ENCODE results near the gene NFATC1. TPM values are rescaled to one million over a fixed set of nuclear protein-coding genes. Genes with fewer than 3 reads are reported as not detected.
"Not testable (repeated sequence)": the region's sequence is repeated elsewhere in the genome, so short reads cannot be mapped to it uniquely, and the experiment has no call there.

NFATC1 gene
- total and polyA plus RNA-seq, 9 donors, result 7.0 to 17.1 (median 12.6) TPM

- Histone ChIP-seq H3K27me3 (ENCODE audit: control insufficient read depth, insufficient read depth, low read length) (no peaks in the 10 kb centered on the region), H3K4me1 (ENCODE audit: control insufficient read depth, insufficient read depth, low read length) (peaks cover 14% of the 10 kb centered on the region), H3K36me3 (ENCODE audit: control insufficient read depth, insufficient read depth, low read length) (peaks cover 10% of the 10 kb centered on the region), H3K9me3 (replicated peaks; ENCODE audit: control insufficient read depth, low read depth, low read length) (peaks cover 17% of the 10 kb centered on the region), H3K4me3 (ENCODE audit: low read length) (no peak overlapping the region), H3K27ac (ENCODE audit: low read length) (no peak overlapping the region)
- no peak for DNase-seq
- WGBS (ENCODE audit: insufficient coverage), result no CpG with 5 or more reads among the region's 4 CpGs
Observed at GRCh38 chr18:79501006-79501405, 105.3 kb downstream of the NFATC1 start.

GRCh38 chr18:79502782-79503181 lies 107.1 kb downstream of the NFATC1 start:
- no peak overlapping the region for H3K27ac ChIP-seq (ENCODE audit: low read length)
- H3K9me3 ChIP-seq (replicated peaks; ENCODE audit: control insufficient read depth, low read depth, low read length), result peaks cover 12% of the 10 kb centered on the region
- H3K4me1 ChIP-seq (ENCODE audit: control insufficient read depth, insufficient read depth, low read length), result peaks cover 21% of the 10 kb centered on the region
- no peaks in the 10 kb centered on the region for H3K36me3 ChIP-seq (ENCODE audit: control insufficient read depth, insufficient read depth, low read length)
- no peaks in the 10 kb centered on the region for H3K27me3 ChIP-seq (ENCODE audit: control insufficient read depth, insufficient read depth, low read length)
- H3K4me3 ChIP-seq (ENCODE audit: low read length), result no peak overlapping the region
- 100% methylated on average over 1 of the region's 4 CpGs for WGBS (ENCODE audit: insufficient coverage)
- no peak for DNase-seq

DNA sequence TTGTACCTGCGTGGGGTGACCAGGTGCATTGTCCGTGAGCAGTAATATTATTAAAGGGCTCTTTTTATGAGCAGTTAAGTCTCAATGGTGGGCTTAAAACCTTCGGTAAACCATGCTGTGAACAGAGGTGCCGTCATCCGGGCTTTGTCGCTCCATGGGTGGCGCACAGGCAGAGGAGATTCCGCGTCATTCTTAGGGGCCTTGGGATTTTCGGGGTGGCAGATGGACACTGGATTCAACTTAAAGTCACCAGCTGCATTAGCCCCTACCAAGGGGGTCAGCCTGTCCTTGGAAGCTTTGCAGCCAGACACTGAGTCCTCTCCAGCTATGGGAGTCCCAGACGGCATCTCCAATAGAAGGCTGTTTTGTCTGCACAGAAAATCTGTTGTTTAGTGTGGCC lies 107.7 kb downstream of the NFATC1 start:
- H3K36me3 ChIP-seq (ENCODE audit: control insufficient read depth, insufficient read depth, low read length), result no peaks in the 10 kb centered on the region
- H3K27ac ChIP-seq (ENCODE audit: low read length), result no peak overlapping the region
- no peak overlapping the region for H3K4me3 ChIP-seq (ENCODE audit: low read length)
- 90% methylated on average over 10 of the region's 11 CpGs for WGBS (ENCODE audit: insufficient coverage)
- peaks cover 7% of the 10 kb centered on the region for H3K9me3 ChIP-seq (replicated peaks; ENCODE audit: control insufficient read depth, low read depth, low read length)
- H3K4me1 ChIP-seq (ENCODE audit: control insufficient read depth, insufficient read depth, low read length), result peaks cover 26% of the 10 kb centered on the region
- H3K27me3 ChIP-seq (ENCODE audit: control insufficient read depth, insufficient read depth, low read length), result no peaks in the 10 kb centered on the region
- DNase-seq, result no peak

- Histone ChIP-seq H3K4me1 (ENCODE audit: control insufficient read depth, insufficient read depth, low read length) (peaks cover 32% of the 10 kb centered on the region), H3K27ac (ENCODE audit: low read length) (no peak overlapping the region), H3K4me3 (ENCODE audit: low read length) (no peak overlapping the region), H3K27me3 (ENCODE audit: control insufficient read depth, insufficient read depth, low read length) (no peaks in the 10 kb centered on the region), H3K36me3 (ENCODE audit: control insufficient read depth, insufficient read depth, low read length) (peaks cover under 1% of the 10 kb centered on the region), H3K9me3 (replicated peaks; ENCODE audit: control insufficient read depth, low read depth, low read length) (peaks cover 1% of the 10 kb centered on the region)
- 96% methylated on average over 4 of the region's 12 CpGs for WGBS (ENCODE audit: insufficient coverage)
- no peak for DNase-seq
Observed at GRCh38 chr18:79504034-79504433, 108.3 kb downstream of the NFATC1 start.

DNA sequence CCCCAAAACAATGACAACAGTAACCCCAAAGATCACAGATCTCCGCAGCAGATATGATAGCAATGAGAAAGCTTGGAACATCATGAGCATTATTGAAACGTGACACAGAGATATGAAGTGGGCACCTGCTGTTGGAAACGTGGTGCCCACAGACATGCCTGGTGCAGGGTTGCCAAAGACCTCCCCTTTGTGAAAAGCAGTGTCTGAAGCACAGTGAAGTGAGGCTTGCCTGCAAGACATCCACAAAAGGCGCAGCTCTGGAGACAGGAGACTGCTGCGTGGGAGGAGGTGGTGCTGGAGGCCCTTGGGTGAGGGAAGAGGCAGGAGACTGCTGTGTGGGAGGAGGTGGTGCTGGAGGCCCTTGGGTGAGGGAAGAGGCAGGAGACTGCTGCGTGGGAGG lies 108.8 kb downstream of the NFATC1 start:
- not testable (repeated sequence) for DNase-seq; H3K9me3 ChIP-seq (replicated peaks; ENCODE audit: control insufficient read depth, low read depth, low read length); H3K36me3 ChIP-seq (ENCODE audit: control insufficient read depth, insufficient read depth, low read length); H3K4me3 ChIP-seq (ENCODE audit: low read length); H3K27me3 ChIP-seq (ENCODE audit: control insufficient read depth, insufficient read depth, low read length); H3K27ac ChIP-seq (ENCODE audit: low read length)
- WGBS (ENCODE audit: insufficient coverage), result 69% methylated on average over 2 of the region's 6 CpGs
- H3K4me1 ChIP-seq (ENCODE audit: control insufficient read depth, insufficient read depth, low read length), result peaks cover 37% of the 10 kb centered on the region

DNA sequence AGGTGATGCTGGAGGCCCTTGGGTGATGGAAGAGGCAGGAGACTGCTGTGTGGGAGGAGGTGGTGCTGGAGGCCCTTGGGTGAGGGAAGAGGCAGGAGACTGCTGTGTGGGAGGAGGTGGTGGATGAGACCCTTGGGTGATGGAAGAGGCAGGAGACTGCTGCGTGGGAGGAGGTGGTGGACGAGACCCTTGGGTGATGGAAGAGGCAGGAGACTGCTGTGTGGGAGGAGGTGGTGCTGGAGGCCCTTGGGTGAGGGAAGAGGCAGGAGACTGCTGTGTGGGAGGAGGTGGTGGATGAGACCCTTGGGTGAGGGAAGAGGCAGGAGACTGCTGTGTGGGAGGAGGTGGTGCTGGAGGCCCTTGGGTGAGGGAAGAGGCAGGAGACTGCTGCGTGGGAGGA lies 109.7 kb downstream of the NFATC1 start:
- not testable (repeated sequence) for H3K27me3 ChIP-seq (ENCODE audit: control insufficient read depth, insufficient read depth, low read length); H3K36me3 ChIP-seq (ENCODE audit: control insufficient read depth, insufficient read depth, low read length); DNase-seq; H3K4me3 ChIP-seq (ENCODE audit: low read length); H3K9me3 ChIP-seq (replicated peaks; ENCODE audit: control insufficient read depth, low read depth, low read length)
- no CpG with 5 or more reads among the region's 3 CpGs for WGBS (ENCODE audit: insufficient coverage)
- peaks cover 37% of the 10 kb centered on the region for H3K4me1 ChIP-seq (ENCODE audit: control insufficient read depth, insufficient read depth, low read length)
- peak overlapping the region; percentile 96 for H3K27ac ChIP-seq (ENCODE audit: low read length)

GRCh38 chr18:79506191-79507075 lies 110.7 kb downstream of the NFATC1 start:
- peaks cover 2% of the 10 kb centered on the region for H3K27me3 ChIP-seq (ENCODE audit: control insufficient read depth, insufficient read depth, low read length)
- no peak overlapping the region for H3K4me3 ChIP-seq (ENCODE audit: low read length)
- peaks cover 9% of the 10 kb centered on the region for H3K36me3 ChIP-seq (ENCODE audit: control insufficient read depth, insufficient read depth, low read length)
- DNase-seq, result peak; percentile 73
- peaks cover 37% of the 10 kb centered on the region for H3K4me1 ChIP-seq (ENCODE audit: control insufficient read depth, insufficient read depth, low read length)
- no peaks in the 10 kb centered on the region for H3K9me3 ChIP-seq (replicated peaks; ENCODE audit: control insufficient read depth, low read depth, low read length)
- WGBS (ENCODE audit: insufficient coverage), result 72% methylated on average over 11 of the region's 20 CpGs
- H3K27ac ChIP-seq (ENCODE audit: low read length), result peak overlapping the region; percentile 96

GRCh38 chr18:79507076-79507545 lies 111.4 kb downstream of the NFATC1 start:
- WGBS (ENCODE audit: insufficient coverage), result 6% methylated on average over 21 of the region's 24 CpGs
- peaks cover 9% of the 10 kb centered on the region for H3K36me3 ChIP-seq (ENCODE audit: control insufficient read depth, insufficient read depth, low read length)
- H3K27ac ChIP-seq (ENCODE audit: low read length), result peak overlapping the region; percentile 96
- peaks cover 37% of the 10 kb centered on the region for H3K4me1 ChIP-seq (ENCODE audit: control insufficient read depth, insufficient read depth, low read length)
- peaks cover 2% of the 10 kb centered on the region for H3K27me3 ChIP-seq (ENCODE audit: control insufficient read depth, insufficient read depth, low read length)
- DNase-seq, result peak; percentile 77
- no peaks in the 10 kb centered on the region for H3K9me3 ChIP-seq (replicated peaks; ENCODE audit: control insufficient read depth, low read depth, low read length)
- peak overlapping the region; percentile 31 for H3K4me3 ChIP-seq (ENCODE audit: low read length)

DNA sequence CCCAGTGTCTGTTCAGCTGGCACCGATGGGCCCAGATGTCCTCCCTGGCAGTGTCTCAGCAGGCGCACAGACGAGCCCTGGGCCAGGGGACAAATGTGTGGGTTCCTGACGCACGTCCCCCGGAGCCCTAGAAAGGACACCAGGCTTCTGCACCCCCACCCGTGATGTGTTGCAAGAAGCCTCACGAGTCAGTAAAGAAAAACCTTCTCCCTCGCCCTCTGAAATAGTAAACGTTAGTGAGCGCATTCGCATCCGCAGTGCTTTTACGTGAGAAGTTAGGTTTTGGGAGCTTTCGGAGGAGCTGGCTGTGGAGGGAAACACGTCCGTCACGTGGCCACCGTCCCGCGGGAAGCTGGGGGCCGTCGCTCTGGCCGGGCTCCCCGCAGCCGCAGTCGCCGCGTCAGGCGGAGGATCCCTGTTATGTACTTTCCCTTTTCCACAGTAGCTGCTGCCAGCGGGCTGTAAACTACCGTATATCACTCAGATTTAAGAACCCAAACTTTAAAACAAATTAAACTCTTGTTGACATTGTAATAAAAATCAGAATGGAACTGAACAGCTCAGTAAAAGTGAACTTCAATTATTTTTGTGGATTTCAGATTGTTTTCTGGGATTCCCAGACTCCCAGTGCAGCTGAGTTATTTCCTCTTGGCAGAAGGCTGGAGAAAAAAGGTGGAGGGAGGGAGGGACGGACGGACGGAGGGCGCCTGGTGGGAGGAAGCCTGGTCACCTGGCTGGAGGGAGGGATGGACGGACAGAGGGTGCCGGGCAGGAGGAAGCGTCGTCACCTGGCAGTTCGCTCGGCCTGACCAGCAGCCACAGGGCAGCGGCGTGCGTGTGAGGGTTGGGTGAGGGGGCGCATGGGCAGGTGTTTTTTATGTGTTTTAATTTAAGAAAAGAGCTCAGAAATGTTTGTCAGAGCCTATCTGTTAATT lies 112.1 kb downstream of the NFATC1 start:
- peak overlapping the region; percentile 31 for H3K4me3 ChIP-seq (ENCODE audit: low read length)
- 9% methylated on average over 36 of the region's 46 CpGs for WGBS (ENCODE audit: insufficient coverage)
- H3K4me1 ChIP-seq (ENCODE audit: control insufficient read depth, insufficient read depth, low read length), result peaks cover 37% of the 10 kb centered on the region
- peaks cover 9% of the 10 kb centered on the region for H3K36me3 ChIP-seq (ENCODE audit: control insufficient read depth, insufficient read depth, low read length)
- peak overlapping the region; percentile 96 for H3K27ac ChIP-seq (ENCODE audit: low read length)
- peaks cover 2% of the 10 kb centered on the region for H3K27me3 ChIP-seq (ENCODE audit: control insufficient read depth, insufficient read depth, low read length)
- DNase-seq, result peak; percentile 96
- H3K9me3 ChIP-seq (replicated peaks; ENCODE audit: control insufficient read depth, low read depth, low read length), result no peaks in the 10 kb centered on the region

All from muscle of leg (tissue), 11 donors.